GM18870 (cell line): ENCODE data around the gene EPB41L2.
"Not testable (repeated sequence)": the region's sequence is repeated elsewhere in the genome, so short reads cannot be mapped to it uniquely, and the experiment has no call there.

ENCODE experiments used
- ATAC-seq: cut with Tn5 transposase; IDR thresholded peaks from one replicate; pipeline ENCODE4 v1.9.1; 2021; ENCODE audit warnings: moderate library complexity; ENCODE audit not compliant: unreplicated experiment

The EPB41L2 gene

DNA sequence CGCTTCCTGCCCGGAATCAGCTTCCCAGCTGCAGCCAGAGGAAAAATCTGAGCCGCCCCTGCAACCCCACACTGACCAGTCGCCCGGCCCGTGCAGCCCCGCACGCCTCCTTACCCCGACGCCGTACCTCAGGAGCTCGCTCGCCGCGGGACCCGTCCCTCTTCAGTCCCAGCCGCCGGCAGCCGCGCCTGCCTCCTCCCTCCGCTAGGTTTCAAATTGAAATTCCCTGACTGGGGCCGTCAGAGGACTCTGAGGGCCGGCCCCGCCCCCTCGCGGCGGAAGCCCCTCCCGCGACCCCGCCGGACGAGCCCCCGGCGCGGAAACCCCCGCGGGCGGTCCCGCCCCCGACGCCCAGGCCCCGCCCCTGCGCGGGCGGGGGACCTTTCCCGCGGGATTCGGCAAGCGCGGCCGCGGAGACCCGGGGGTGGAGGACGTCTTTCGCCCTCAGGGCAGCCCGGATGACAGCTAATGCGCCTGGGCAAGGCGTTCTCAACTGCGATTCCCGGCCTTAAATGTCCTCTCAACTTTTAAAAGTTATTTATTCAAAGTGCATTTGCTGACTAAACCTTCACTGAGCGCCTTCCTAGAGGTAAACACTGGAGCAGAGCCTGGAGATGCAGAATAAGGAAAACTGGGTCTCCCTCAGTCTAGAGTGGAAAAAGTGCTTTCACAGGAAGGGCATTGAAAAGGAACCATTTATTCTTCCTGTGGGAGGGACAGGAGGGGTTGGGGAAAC is at the start of gene EPB41L2:
Gene EPB41L2 (minus strand): TSS at position 218 of the 736 bp plus-strand sequence. CDS start 106,760 bp downstream, outside the sequence.
- ATAC-seq = peak; percentile 44

GRCh38 chr6:131112249-131112648 is 49.2 kb upstream of the EPB41L2 start:
- ATAC-seq = no peak

- no peak for ATAC-seq
Measured at GRCh38 chr6:131107151-131107550, 44.1 kb upstream of the EPB41L2 start.

DNA sequence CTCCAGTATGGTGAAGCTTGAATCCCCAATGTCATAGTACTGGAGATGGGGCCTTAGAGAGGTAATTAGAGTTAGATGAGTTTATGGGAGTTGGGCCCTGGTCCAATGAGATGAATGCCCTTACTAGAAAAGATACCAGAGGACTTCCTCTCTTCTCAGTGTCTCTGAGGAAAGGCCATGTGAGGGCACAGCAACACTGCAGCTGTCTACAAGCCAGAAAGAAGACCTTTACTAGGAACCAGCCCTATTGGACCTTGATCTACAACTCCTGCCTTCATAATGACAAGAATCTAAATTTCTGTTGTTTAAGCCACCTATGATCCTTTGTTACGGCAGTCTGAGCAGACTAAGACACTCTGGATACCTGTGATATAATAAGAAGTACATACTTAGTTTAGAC is 40.9 kb upstream of the EPB41L2 start:
- ATAC-seq = no peak

GRCh38 chr6:131103296-131103695 is 40.3 kb upstream of the EPB41L2 start:
- no peak for ATAC-seq

- ATAC-seq = no peak
Measured at GRCh38 chr6:131101911-131102680, 39.1 kb upstream of the EPB41L2 start.

- ATAC-seq = no peak
Measured at GRCh38 chr6:131096786-131097185, 33.7 kb upstream of the EPB41L2 start.

GRCh38 chr6:131093334-131093733 is 30.3 kb upstream of the EPB41L2 start:
- no peak for ATAC-seq

- ATAC-seq = not testable (repeated sequence)
Measured at GRCh38 chr6:131091944-131092343, 28.9 kb upstream of the EPB41L2 start.

- not testable (repeated sequence) for ATAC-seq
Measured at GRCh38 chr6:131090339-131090738, 27.3 kb upstream of the EPB41L2 start.

DNA sequence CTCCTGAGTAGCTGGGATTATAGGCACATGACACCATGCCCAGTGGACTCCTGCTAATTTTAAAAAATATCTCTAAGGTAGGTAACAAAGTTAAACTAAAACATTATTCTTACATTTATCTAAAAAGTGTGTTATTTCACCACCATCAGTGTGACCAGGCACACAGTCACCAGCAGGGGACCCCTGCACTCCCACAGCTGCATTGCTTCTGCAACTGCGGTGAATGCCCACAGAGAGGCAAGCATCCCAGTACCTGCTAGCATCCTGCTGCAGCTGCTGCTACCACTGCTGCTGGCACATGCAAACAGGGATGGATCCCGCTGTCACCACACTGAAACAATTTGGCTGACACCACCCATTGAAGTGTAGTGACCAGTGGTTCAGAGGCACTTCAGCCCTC is 21.9 kb upstream of the EPB41L2 start:
- no peak for ATAC-seq

GRCh38 chr6:131083687-131084086 is 20.6 kb upstream of the EPB41L2 start:
- ATAC-seq = no peak

GRCh38 chr6:131082335-131082734 is 19.3 kb upstream of the EPB41L2 start:
- no peak for ATAC-seq

- ATAC-seq = no peak
Measured at GRCh38 chr6:131080084-131080483, 17.0 kb upstream of the EPB41L2 start.

DNA sequence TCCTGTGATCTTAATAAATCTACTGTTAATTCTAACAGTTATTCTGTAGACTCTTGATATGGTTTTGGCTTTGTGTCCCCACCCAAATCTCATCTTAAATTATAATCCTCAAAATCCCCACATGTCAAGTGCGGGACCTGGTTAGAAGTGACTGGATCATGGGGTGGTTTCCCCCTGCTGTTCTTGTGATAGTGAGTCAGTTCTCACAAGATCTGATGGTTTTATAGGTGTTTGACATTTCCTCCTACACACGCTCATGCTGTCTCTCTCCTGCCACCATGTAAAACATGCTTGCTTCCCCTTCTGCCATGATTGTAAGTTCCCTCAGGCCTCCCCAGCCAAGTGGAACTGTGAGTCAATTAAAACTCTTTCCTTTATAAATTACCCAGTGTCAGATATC is 10.5 kb upstream of the EPB41L2 start:
- no peak for ATAC-seq

GRCh38 chr6:131070061-131070460 is 7.0 kb upstream of the EPB41L2 start:
- ATAC-seq = no peak

- ATAC-seq = no peak
Measured at GRCh38 chr6:131068165-131068564, 5.1 kb upstream of the EPB41L2 start.

- ATAC-seq = no peak
Measured at GRCh38 chr6:131067521-131067920, 4.5 kb upstream of the EPB41L2 start.

- no peak for ATAC-seq
Measured at GRCh38 chr6:131065824-131066171, 2.8 kb upstream of the EPB41L2 start.

- ATAC-seq = no peak
Measured at GRCh38 chr6:131065112-131065823, 2.2 kb upstream of the EPB41L2 start.

- peak; percentile 20 for ATAC-seq
Measured at GRCh38 chr6:131063764-131064272, 773 bp upstream of the EPB41L2 start.
